A673 (cell line): Measurements from ENCODE around the gene VWA5B2. TPM values are rescaled to one million over a fixed set of nuclear protein-coding genes. Genes with fewer than 3 reads are reported as not detected.

ENCODE experiments used
- BruUV-seq: library from RNA; stranded (reverse); fragments of 400-500 nt; replicated peaks from 2 replicates; lab custom pipeline; 2021; lab: Mats Ljungman, UMichigan
- CTCF ChIA-PET: fragments of 300-600 bp; sonication (Branson Sonifier 250); formaldehyde crosslinking; loops from one replicate; lab custom pipeline; 2022; ENCODE audit warnings: antibody characterized with exemption; lab: Charles Lee
- POLR2A ChIA-PET: fragments of 300-600 bp; sonication (Branson Sonifier 250); formaldehyde crosslinking; loops from one replicate; lab custom pipeline; 2022; ENCODE audit warnings: antibody characterized with exemption; ENCODE audit not compliant: low non-redundant PET; lab: Charles Lee
- DNase-seq: peaks from one replicate; pipeline ENCODE4 v3.0.0-alpha.2; 2015; ENCODE audit warnings: low spot score
- H3K27ac ChIP-seq: fragments of 200-600 bp; sonication (generic); 2 replicates; pipeline ENCODE4 v1.5.1; 2016; ENCODE audit warnings: mixed run types, low read depth, mild to moderate bottlenecking, mixed read lengths, antibody characterized with exemption, low read length; ENCODE audit not compliant: poor library complexity, severe bottlenecking
- H3K27me3 ChIP-seq: fragments of 200-600 bp; sonication (generic); replicated peaks from 2 replicates; pipeline ENCODE4 v1.6.1; 2017; ENCODE audit warnings: mixed run types, low read depth, mild to moderate bottlenecking, mixed read lengths, antibody characterized with exemption, low read length; ENCODE audit not compliant: insufficient read depth, poor library complexity
- H3K36me3 ChIP-seq: fragments of 200-600 bp; sonication (generic); 2 replicates; pipeline ENCODE4 v1.6.1; 2016; ENCODE audit warnings: mixed run types, mild to moderate bottlenecking, mixed read lengths, antibody characterized with exemption, low read length; ENCODE audit not compliant: insufficient read depth, poor library complexity, severe bottlenecking
- H3K4me1 ChIP-seq: fragments of 200-600 bp; sonication (generic); 2 replicates; pipeline ENCODE4 v1.6.1; 2017; ENCODE audit warnings: mixed run types, mild to moderate bottlenecking, mixed read lengths, antibody characterized with exemption, low read length; ENCODE audit not compliant: insufficient read depth, poor library complexity, severe bottlenecking
- H3K4me3 ChIP-seq: fragments of 200-600 bp; sonication (generic); 2 replicates; pipeline ENCODE4 v1.5.1; 2016; ENCODE audit warnings: low read depth, mixed run types, mild to moderate bottlenecking, mixed read lengths, low read length; ENCODE audit not compliant: poor library complexity, severe bottlenecking
- H3K9me3 ChIP-seq: fragments of 200-600 bp; sonication (generic); 2 replicates; pipeline ENCODE4 v1.6.1; 2016; ENCODE audit warnings: mixed run types, low read depth, mild to moderate bottlenecking, mixed read lengths, antibody characterized with exemption, low read length; ENCODE audit not compliant: poor library complexity, severe bottlenecking
- EZH2 ChIP-seq: fragments of 200-600 bp; sonication (generic); IDR thresholded peaks from 2 replicates; pipeline ENCODE4 v1.6.1; 2017; ENCODE audit warnings: borderline replicate concordance, low read depth, mild to moderate bottlenecking, mixed read lengths, antibody characterized with exemption, low read length; ENCODE audit not compliant: poor library complexity, severe bottlenecking
- intact Hi-C: fragments of 100-400 bp; cut with micrococcal nuclease; formaldehyde crosslinking; loops from one replicate; pipeline ENCODE4 v1.10.0; 2022; ENCODE audit not compliant: unreplicated experiment
- total RNA-seq: library from RNA; stranded (reverse); gene quantifications from 2 replicates; pipeline ENCODE4 v1.2.3, GENCODE V29; 2021
- TF ChIP-seq, protein P1 (sequence below): fragments of 300-800, 200-600 bp; sonication (generic); conservative IDR thresholded peaks from 2 replicates; pipeline ENCODE4 v1.5.1; 2017; ENCODE audit warnings: low read depth, mild to moderate bottlenecking, antibody characterized with exemption, low read length, moderate library complexity, mixed read lengths

VWA5B2 gene
- total RNA-seq, 1 experiment from 2014 or later = 0.13 TPM

DNA sequence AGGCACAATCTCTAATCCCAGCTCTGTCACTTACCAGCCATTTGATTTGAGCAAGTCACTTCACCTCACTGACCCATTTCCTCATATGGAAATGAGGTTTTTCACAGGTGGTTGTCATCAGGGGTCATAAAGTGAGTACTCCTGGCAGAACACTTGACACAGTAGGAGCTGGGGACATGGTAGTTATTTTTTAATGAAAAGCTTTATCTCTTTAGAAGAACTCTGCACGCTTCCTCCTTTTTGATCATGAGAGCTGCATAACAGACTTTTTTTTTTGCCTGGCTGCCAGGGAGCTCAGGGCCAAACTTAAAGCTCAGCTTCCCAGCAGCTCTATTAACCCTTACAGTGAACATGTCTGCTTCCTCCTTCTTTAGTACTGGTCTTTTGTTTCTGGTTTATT is 8.4 kb downstream of the VWA5B2 start:
- TF ChIP-seq, protein P1, sequence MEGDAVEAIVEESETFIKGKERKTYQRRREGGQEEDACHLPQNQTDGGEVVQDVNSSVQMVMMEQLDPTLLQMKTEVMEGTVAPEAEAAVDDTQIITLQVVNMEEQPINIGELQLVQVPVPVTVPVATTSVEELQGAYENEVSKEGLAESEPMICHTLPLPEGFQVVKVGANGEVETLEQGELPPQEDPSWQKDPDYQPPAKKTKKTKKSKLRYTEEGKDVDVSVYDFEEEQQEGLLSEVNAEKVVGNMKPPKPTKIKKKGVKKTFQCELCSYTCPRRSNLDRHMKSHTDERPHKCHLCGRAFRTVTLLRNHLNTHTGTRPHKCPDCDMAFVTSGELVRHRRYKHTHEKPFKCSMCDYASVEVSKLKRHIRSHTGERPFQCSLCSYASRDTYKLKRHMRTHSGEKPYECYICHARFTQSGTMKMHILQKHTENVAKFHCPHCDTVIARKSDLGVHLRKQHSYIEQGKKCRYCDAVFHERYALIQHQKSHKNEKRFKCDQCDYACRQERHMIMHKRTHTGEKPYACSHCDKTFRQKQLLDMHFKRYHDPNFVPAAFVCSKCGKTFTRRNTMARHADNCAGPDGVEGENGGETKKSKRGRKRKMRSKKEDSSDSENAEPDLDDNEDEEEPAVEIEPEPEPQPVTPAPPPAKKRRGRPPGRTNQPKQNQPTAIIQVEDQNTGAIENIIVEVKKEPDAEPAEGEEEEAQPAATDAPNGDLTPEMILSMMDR = no peak
- TF ChIP-seq EZH2 = no peak
- ChIA-PET POLR2A (interaction anchor here (0.6 kb wide), 1 partner anchor 138 kb away, joined by 5 read pairs; no protein-coding TSS in a partner anchor), CTCF (interaction anchor here (1.3 kb wide), 1 partner anchor 12 kb away, joined by 3 read pairs; the partner anchor contains the start of gene EEF1AKMT4)
- BruUV-seq = no TSS peak
- Histone ChIP-seq H3K4me1 (no peaks in the 10 kb centered on the region), H3K27ac (no peak overlapping the region), H3K27me3 (peaks cover 1% of the 10 kb centered on the region), H3K9me3 (no peaks in the 10 kb centered on the region), H3K4me3 (no peak overlapping the region), H3K36me3 (peaks cover 5% of the 10 kb centered on the region)
- no peak for DNase-seq
- intact Hi-C loops = no loop called here

DNA sequence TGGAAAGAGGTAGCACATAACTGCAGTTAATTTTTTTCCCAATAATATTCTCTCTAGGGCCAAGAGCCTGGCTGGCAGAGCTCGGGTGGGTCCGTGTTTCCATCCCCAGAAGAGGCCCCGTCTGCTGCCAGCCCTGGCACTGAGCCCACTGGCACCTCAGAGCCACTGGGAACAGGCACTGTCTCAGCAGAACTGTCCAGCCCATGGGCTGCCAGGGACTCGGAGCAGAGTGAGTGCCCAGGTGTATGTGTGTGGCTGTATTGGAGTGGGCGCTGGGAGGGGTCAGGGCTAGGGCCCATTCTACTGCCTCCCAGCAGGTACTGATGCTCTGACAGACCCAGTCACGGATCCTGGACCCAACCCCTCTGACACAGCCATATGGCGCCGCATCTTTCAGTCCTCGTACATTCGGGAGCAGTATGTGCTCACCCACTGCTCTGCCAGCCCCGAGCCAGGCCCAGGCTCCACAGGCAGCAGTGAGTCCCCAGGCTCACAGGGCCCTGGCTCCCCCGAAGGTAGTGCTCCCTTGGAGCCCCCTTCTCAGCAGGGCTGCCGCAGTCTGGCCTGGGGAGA is 8.9 kb downstream of the VWA5B2 start:
- DNase-seq = no peak
- POLR2A ChIA-PET = interaction anchor here (0.6 kb wide), 1 partner anchor 137 kb away, joined by 5 read pairs; no protein-coding TSS in a partner anchor

DNA sequence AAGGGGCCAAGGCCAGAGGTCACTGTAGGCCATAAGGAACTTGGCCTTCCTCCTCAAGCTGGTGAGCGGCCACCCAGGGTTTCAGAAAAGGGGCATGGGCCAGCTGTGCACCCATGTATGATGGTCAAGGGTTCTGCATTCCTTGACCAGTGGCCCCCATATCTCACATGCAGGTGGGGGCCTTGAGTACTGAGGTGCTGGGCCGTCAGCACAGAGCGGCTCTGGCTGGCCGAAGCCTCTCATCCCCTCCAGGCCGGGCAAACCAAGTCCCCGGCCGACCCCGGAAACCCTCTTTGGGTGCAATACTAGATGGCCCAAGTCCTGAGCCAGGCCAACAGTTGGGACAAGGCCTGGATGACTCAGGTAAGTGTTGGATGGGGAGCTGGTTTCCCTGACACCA is 9.8 kb downstream of the VWA5B2 start:
- H3K4me1 ChIP-seq = no peaks in the 10 kb centered on the region
- TF ChIP-seq, protein P1 = no peak
- TF ChIP-seq EZH2 = no peak
- BruUV-seq = no TSS peak
- POLR2A ChIA-PET = no interaction called here
- CTCF ChIA-PET = no interaction called here
- intact Hi-C loops = no loop called here
- H3K36me3 ChIP-seq = peaks cover 19% of the 10 kb centered on the region
- no peak overlapping the region for H3K4me3 ChIP-seq
- H3K27ac ChIP-seq = no peak overlapping the region
- no peak for DNase-seq
- H3K9me3 ChIP-seq = no peaks in the 10 kb centered on the region
- H3K27me3 ChIP-seq = no peaks in the 10 kb centered on the region

More for the DNA sequence above, 8.9 kb downstream of the VWA5B2 start:
- BruUV-seq = no TSS peak
- Histone ChIP-seq H3K27ac (no peak overlapping the region), H3K4me1 (no peaks in the 10 kb centered on the region), H3K36me3 (peaks cover 10% of the 10 kb centered on the region), H3K27me3 (no peaks in the 10 kb centered on the region), H3K4me3 (no peak overlapping the region), H3K9me3 (no peaks in the 10 kb centered on the region)
- TF ChIP-seq EZH2 = no peak
- TF ChIP-seq, protein P1 = no peak
- CTCF ChIA-PET = interaction anchor here (1.3 kb wide), 1 partner anchor 11 kb away, joined by 3 read pairs; the partner anchor contains the start of gene EEF1AKMT4
- intact Hi-C loops = no loop called here
